ENCODE data around the gene OMD. TPM values are rescaled to one million over a fixed set of nuclear protein-coding genes. Genes with fewer than 3 reads are reported as not detected.

OMD gene, protein sequence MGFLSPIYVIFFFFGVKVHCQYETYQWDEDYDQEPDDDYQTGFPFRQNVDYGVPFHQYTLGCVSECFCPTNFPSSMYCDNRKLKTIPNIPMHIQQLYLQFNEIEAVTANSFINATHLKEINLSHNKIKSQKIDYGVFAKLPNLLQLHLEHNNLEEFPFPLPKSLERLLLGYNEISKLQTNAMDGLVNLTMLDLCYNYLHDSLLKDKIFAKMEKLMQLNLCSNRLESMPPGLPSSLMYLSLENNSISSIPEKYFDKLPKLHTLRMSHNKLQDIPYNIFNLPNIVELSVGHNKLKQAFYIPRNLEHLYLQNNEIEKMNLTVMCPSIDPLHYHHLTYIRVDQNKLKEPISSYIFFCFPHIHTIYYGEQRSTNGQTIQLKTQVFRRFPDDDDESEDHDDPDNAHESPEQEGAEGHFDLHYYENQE
- 3.5 TPM for polyA plus RNA-seq (ENCODE audit: insufficient read length)

DNA sequence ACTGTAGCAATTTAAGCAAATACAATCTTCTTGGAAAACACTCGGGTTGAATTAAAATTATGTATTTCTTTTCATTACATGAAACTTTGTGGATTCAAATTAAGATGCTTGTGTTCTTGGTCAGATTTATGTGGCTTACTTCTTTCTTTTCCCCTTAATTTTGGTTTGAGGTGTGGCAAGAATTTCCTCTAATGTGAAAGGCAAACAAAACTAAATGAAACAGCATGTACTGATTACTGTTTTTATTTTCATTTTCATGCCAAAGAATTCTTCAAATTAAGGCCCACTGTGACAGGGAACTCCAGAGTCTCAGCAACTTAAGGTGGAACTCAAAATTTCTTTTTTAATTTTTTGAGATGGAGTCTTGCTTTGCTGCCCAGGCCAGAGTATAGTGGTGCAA lies at the start of gene OMD:
Gene OMD (minus strand): TSS at position 132 of the 400 bp plus-strand sequence. CDS start 6,913 bp downstream, outside the sequence.
- no peak for DNase-seq (ENCODE audit: low read depth)

DNA sequence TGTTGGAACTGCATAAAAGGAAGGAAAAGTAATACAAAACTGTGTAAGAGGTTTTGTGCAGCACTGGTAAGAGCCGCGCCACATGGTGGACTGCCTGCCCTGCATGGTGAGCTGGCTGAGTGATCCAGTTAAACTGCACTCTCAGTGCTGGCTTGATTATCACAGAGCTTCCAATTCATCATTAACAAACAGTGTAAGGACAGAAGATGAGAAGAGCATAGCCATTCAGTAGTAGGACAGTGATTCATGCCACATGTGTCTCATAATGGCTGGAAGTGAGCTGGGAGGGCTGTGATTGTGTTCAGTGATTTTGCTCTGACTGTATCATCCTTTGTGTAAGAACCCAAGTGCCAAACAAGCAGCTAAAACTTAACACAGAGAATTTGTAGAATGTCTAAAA lies 43.9 kb upstream of the OMD start:
- no peak for DNase-seq (ENCODE audit: low read depth)

DNA sequence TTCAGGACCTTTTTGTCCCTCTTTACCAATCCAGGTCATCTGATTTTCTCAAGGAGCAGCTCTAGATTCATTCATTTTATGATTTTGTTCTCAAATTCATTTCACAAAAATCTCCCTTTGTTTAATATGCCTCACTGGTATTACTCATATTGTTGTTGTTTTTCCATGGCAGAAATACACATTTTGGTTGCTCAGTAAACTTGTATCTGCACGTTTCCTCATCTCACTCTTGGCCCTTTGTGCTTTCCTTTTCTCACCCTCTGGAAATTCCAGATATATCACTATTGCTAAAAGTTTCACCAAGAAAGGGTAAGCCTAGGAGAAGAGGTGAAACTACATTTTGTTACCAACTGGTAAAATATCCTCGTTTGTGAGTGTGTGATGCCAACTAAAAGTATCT lies 43.2 kb upstream of the OMD start:
- DNase-seq (ENCODE audit: low read depth): no peak

DNA sequence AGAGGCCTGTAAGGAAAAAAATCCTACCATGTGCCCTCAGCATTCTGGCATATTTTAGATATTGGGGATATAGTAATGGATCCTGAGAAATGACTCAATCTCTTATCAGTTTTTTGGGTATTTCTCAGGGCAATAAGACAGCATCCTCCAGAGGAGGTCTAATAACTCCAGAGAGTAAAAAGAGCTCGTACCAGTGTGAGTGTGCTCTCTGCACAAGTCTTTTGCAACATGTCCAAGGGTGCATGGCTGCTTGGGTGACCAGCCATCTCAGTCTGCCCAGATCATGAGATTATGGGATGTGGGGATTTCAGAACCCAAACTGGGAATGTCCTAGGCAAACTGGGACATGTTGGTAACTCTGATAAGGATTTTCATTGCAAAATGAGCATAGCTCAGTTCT lies 42.8 kb upstream of the OMD start:
- DNase-seq (ENCODE audit: low read depth): no peak

DNA sequence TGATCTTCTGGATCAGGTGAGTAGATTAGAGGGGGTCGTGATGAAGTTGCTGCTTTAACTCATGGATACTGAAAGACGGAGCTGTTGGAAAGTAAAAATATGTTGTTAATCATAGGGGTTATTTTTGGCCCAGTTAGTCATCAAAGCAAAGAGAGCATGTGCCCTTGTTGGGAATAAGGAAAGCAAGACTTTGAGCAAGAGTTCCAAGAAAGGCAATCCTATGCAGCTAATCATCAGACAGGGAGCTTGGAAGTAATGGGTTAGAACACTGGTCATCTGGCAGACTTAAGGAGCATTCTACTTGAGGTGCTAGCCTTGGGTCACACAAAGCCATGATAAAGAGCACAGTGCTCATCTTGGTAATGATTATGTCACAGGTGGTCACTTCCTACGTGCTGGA lies 39.7 kb upstream of the OMD start:
- no peak for DNase-seq (ENCODE audit: low read depth)

DNA sequence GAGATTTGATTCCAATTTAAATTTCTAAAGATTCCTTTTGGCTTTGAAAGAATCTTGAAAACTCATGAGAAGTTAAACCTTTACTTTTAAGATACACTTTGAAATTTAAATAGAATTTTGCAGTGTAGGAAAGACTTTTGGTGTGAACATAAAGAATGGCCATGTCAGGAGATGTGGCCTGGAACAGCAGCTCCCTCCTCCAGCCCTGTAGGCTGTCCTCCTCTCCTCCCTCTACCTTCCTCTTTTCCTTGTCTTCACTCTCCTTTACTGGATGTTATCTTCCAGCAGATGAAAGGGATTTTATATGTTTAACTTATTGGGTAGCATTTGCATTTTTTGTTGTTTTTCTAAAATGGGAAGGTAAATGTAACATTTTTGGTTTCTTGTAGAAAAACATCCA lies 39.1 kb upstream of the OMD start:
- DNase-seq (ENCODE audit: low read depth): no peak

DNA sequence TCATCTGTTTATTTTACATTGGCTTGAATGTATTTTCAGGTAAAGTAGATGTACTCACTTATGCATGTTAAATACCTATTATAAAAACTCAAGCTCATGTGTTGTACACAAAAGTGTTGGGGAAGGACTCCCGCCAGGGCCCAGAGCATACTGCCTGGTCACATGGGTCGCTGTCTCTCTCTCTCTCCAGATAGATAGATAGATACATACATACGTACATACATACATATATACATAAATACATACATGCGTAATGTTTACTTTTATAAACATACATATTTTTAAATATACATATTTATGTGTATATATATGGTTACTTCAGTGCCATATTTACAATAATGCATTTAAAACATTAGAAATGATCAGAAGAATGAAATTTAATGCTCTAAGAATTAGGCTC lies 33.3 kb upstream of the OMD start:
- no peak for DNase-seq (ENCODE audit: low read depth)

DNA sequence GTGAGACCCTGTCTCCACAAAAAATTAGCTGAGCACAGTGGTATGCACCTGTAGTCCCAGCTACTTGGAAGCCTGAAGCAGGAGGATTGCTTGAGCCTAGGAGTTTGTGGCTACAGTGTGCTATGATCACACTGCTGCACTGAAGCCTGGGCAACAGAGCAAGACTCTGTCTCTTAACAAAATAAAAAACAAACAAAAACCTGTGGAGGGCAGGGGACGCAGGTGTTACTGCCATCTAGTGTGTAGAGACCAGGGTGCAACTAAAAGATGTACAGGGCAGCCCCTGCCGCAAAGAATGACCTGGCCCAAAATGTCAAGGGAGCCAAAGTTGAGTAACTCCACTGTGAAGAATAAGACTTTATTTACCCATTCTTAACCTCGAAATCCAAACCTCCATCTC lies 30.9 kb upstream of the OMD start:
- no peak for DNase-seq (ENCODE audit: low read depth)

DNA sequence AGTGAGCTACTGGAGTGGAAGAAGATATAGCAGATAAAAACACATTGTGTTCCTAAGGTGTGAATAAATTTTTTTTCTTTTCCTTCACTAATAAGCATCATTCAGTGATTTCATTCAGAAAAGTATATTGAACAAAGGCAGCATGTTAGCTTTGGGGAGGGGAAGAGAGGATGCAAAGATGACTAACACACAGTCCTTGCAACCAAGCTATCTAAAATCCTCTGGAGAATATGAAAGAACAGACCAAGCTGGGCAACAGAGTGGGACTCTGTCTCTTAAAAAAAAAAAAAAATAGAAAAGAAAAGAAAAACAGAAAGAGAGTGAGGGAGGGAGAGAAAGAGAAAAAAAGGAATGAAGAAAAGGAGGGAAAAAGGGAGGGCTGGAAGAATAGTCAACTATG lies 22.3 kb upstream of the OMD start:
- no peak for DNase-seq (ENCODE audit: low read depth)

DNA sequence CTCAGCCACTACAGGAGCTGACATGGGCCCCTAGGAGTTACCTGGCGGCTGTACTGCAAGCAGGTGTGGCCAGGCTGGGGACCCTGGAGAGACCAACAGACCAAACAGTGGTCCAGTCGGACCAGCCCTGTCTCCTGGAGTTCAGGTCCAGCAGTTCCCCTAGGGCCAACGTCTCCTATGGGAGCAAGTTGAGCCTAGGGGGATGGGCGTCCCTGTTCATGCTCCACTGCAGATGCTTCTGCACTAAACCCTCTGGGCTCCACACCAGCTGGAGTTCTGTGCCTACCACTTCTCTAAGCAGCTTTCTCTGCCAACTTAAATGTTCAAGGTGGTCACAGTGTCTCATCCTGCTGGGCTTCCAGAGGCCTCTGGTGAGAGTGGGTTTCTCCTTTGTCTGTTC lies 20.6 kb upstream of the OMD start:
- DNase-seq (ENCODE audit: low read depth): no peak

DNA sequence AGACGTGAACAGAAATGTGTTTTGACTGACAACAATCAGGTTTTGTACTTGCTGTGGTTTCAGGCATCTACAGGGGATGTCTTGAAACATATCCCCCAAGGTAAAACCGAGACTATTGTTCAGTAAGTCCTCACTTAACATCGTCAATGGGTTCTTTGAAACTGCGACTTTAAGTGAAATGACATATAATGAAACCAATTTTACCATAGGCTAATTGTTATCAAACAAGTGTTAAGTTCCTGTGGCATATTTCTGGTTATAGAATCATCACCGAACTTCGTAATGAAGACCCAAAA lies 16.4 kb upstream of the OMD start:
- DNase-seq (ENCODE audit: low read depth): no peak

DNA sequence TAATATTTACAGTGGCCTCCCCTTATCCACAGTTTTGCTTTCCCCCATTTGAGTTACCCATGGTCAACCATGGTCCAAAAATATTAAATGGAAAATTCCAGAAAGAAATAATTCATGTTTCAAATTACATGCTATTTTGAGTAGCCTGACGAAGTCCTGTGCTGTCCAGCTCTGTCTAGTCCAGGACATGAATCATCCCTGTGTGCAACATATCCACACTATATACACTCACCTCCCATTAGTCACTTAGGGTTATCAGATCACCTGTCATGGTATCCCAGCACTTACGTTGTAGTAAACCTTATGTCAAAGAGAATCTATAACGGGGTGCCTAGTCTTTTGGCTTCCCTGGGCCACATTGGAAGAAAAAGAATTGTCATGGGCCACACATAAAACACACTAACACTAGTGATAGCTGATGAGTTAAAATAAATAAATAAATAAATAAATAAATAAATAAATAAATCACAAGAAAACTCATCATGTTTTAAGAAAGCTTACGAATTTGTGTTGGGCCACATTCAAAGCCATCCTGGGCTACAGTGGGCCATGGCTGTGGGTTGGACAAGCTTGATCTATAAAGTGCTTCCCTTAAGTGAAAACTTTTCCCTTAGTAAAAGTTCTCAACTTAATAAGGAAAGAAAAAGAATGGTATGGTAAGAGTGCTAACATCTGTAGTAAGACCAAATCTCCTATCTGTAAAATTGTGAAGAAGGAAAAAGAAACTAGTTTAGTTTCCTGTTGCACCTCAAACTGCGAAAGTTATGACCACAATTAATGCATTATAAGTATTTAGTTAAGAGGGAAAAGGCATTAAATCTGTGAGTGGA lies 15.9 kb upstream of the OMD start:
- DNase-seq (ENCODE audit: low read depth): no peak

DNA sequence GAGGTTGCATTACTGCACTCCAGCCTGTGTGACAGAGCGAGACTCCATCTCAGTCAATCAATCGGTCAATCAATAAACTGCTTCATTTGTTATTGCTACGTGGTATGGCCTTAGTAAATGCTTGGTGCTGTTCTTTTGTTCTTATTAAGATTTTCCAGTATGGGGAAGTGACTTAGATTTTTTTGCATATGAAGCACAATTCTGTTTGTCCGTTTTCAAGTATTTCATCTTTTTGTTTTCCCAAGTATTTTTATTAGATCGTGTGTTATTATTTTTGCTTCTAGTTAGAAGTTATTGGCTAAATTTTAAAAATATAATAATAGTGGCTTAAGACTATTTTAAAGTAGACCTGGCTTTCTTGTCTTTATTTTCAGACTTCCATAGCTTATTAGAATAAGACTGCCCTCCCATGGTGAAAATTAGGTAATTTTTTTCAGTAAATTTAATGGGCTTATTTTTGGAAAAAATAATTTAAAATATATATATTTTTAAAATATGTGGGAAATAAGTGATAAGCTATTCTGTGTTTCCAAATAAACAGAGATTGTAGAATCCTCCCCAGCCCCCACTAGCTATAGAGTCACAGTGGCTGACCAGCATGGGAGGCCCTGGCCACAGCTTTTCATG lies 14.7 kb upstream of the OMD start:
- DNase-seq (ENCODE audit: low read depth): no peak

DNA sequence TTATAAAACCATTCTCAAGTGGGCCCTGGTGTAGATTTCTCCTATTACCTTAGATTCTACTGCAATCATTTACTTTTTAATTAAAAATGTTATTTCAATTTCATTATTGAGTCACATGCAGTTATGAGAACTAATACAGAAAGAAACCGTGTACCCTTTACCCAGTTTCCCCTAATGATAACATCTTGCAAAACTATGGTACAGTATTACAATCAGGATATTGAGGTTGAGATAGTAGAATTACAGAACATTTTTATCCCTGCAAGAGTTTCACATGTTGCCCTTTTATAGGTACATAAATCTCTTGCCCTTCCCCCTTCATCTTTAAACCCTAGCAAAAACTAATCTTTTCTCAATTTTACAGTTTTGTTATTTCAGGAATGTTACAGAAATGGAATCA lies 11.0 kb upstream of the OMD start:
- no peak for DNase-seq (ENCODE audit: low read depth)

DNA sequence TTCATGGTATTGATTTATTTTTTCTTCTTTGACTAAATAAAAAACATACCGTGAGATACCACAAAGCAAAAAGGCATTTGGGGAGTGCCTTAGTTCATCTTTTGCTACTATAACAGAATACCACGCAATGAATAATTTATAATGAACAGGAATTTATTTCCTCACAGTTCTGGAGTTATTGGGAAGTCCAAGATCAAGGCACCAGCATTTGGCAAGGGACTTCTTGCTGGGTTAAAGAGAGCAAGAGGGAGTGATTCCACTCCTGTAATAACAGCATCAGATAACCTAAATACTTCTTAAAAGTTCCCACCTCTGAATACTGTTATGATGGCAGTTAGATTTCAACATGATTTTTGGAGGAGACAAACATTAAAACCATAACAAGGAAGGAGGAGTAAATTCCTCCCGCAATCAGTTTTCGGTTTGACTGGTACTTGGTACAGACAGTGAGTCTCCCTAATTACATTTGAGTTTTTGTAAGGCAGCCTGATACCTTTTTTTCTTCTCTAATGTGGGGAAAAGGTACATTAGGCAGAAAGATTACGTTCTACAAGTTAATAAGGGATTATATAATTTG lies 8.8 kb upstream of the OMD start:
- DNase-seq (ENCODE audit: low read depth): no peak

DNA sequence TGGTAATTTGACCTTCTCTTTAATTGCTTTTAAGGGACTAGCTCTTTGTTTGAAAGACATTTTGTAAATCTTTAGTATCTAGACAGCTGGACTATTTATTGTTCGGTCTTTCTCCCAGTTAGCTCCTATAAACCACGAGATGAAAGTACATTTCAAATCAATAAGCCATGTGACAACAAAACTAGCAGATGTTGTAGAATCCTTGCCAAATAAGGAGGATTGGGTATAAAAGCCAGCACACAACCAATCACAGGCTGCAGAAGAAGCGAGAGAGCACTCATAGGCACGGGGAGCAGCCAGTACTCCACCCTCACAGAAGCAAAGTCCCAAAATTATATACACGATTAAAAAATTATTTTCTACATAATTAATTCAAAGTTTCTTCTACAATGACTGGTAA lies 8.1 kb upstream of the OMD start:
- DNase-seq (ENCODE audit: low read depth): no peak

DNA sequence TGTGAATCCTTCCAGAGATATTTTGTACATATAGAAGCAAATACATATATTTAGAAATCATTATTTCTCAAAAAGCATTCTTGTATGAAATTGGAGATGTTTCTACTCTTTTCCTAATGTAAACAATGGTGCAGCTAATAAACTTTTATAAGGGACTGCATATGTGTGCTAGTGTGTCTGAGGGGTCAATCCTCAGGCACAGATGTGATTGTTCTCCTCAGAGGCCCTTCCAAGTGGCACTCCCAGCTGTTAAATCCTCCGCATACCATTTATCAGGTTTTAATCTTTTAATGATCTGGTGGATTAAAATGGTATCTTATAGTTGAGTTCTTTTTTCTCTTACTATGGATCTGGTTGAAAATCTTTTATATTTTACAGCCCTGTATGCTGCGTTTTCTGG lies 5.6 kb upstream of the OMD start:
- DNase-seq (ENCODE audit: low read depth): no peak

DNA sequence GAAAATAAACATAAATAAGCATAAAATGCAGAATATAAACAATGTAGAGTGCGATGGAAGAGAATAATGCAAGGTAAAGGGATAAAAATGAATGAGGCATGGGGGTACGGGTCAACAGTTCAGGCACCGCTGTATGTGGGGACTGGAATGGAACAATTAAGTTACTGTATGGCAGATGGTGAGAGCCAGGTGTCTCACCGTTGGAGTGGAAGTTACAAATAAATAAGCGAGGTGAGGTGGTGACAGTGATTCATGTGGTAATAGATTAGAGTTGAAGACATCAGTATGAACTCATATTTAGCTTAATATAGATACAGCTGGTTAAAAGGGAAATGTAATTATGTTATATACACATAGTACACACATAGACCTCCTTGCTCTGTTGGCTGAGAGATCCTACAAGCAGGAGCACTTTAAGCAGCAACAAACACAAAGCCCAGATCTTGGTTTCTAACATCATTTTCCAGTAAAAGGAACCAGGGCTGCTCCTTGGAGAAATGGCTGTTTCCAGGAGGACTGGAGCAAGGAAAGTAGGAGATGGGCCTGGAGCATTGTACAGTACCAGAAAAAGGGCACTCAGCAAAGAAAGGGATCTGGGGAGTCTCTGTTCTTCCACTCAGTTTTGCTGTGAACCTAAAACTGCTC lies 2.4 kb upstream of the OMD start:
- DNase-seq (ENCODE audit: low read depth): no peak

DNA sequence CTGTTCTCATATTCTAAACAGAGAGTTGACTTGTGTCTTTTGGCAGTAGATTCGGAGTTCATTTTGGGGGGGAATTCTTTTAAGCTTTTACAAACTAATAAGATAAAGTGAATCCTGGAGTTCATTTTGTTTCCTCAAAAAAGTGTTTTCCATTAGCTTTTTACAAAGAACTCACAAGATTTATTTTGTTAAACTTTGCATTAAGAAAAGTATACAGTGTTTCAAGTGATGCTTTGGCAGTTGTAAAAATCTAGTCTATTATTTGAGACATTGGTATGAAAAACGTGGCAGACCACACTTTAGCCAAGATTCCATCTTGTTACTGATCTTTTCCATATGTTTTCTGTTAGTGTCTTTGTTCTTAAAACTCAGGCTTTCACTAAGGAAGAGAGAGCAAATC lies 1.2 kb upstream of the OMD start:
- DNase-seq (ENCODE audit: low read depth): no peak

DNA sequence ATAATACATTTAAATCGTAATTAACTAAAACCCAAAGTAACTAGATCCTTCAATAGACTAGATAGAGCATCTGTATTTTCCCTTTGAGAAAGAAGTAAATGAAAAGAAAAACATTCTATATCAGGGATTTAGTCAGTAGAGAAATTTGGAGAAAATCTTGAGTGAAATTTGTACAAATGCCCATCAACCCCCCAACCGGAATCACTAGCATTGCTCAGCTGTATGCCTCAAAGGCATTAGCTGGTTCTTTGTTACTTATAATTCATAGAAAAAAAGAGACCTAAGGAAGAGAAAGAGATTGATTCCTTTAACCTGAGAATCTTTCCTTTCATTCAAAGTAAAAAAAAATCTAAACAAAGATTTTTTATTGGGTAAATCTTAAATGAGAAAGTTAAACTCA lies 659 bp downstream of the OMD start:
- DNase-seq (ENCODE audit: low read depth): no peak

DNA sequence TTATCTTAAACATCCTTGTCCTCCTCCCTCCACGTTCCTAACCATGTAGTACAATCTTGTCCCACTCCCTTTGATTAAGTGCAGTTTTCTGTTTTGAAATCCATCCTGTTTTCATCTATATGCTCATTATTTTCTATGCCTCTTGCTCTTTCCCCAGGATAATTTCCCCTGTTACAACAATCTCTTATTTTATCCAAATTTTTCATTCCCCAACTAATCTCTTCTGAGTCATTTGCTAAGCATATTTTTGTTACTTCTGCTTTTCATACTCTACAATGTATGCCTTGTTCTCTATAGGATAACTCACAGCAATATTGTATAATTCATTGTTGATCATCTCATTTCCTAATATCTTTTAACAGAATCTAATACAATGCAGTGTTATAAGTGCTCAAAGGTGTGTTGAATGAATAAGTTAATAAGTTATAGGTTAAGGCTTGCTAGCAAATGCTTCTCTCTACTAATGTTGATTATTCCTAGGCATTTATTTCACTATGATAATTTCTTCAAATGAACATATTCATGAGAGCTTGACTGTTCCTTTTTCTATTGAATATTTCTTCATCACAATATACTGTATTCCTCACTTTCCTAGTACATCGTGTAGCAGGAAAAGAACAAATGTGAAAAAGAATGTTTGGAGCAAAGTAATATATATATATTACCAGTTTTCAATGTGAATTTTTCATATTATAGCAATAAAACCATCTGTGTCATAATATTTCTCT lies 1.5 kb downstream of the OMD start:
- no peak for DNase-seq (ENCODE audit: low read depth)
